Liver (tissue), 9 donors: ENCODE data around the gene DDX52. TPM values are rescaled to one million over a fixed set of nuclear protein-coding genes. Genes with fewer than 3 reads are reported as not detected.

Experiments used
- DNase-seq: peaks from one replicate; pipeline ENCODE4 v3.0.0-alpha.2; 2017; ENCODE audit warnings: low spot score
- H3K27ac ChIP-seq, 2 donors: one replicate each; pipeline ENCODE4 v1.7.0; 2013; ENCODE audit warnings: inconsistent platforms in 2 of 2, low read length in 2 of 2, control low read depth in 1 of 2, low read depth in 1 of 2, mild to moderate bottlenecking in 1 of 2
- H3K27me3 ChIP-seq, 4 donors: one replicate each; pipeline versions ENCODE4 v1.6.1 to v1.7.0; 2013; ENCODE audit warnings: low read length in 3 of 4, inconsistent platforms in 1 of 4, mild to moderate bottlenecking in 1 of 4, moderate library complexity in 1 of 4; ENCODE audit not compliant: control insufficient read depth in 4 of 4, insufficient read depth in 4 of 4
- H3K36me3 ChIP-seq, 4 donors: one replicate each; pipeline versions ENCODE4 v1.6.1 to v1.7.0; 2013; ENCODE audit warnings: low read length in 3 of 4, mild to moderate bottlenecking in 3 of 4, low read depth in 1 of 4, moderate library complexity in 1 of 4; ENCODE audit not compliant: control insufficient read depth in 4 of 4, insufficient read depth in 3 of 4
- H3K4me1 ChIP-seq, 4 donors: one replicate each; pipeline versions ENCODE4 v1.6.1 to v1.7.0; 2013; ENCODE audit warnings: low read length in 3 of 4, mild to moderate bottlenecking in 3 of 4, moderate library complexity in 1 of 4; ENCODE audit not compliant: control insufficient read depth in 4 of 4, insufficient read depth in 4 of 4
- H3K4me3 ChIP-seq, 3 donors: one replicate each; pipeline versions ENCODE4 v1.6.1 to v1.7.0; 2013; ENCODE audit warnings: low read length in 3 of 3, control low read depth in 1 of 3, low read depth in 1 of 3, mild to moderate bottlenecking in 1 of 3
- H3K9ac ChIP-seq, 2 donors: one replicate each; pipeline ENCODE4 v1.7.0; 2013; ENCODE audit warnings: low read length in 2 of 2, mild to moderate bottlenecking in 2 of 2, moderate library complexity in 2 of 2, control low read depth in 1 of 2, low read depth in 1 of 2
- H3K9me3 ChIP-seq, 4 donors: one replicate each; pipeline versions ENCODE4 v1.6.1 to v1.7.0; 2013; ENCODE audit warnings: low read length in 3 of 4; ENCODE audit not compliant: control insufficient read depth in 4 of 4
- EGR1 ChIP-seq, 2 donors: IDR thresholded peaks; 2 replicates each; pipeline ENCODE4 v1.6.1; 2016 to 2018; ENCODE audit warnings: antibody characterized with exemption in 2 of 2, low read depth in 2 of 2
- FOXA1 ChIP-seq: IDR thresholded peaks from 2 replicates; pipeline ENCODE4 v1.6.1; 2016; ENCODE audit warnings: antibody characterized with exemption
- FOXA2 ChIP-seq: IDR thresholded peaks from 2 replicates; pipeline ENCODE4 v1.6.1; 2016; ENCODE audit warnings: antibody characterized with exemption
- GABPA ChIP-seq, 2 donors: IDR thresholded peaks in 1 of 2; conservative IDR thresholded peaks in 1 of 2; 2 replicates each; pipeline ENCODE4 v1.6.1; 2016; ENCODE audit warnings: antibody characterized with exemption in 2 of 2, mild to moderate bottlenecking in 1 of 2, moderate library complexity in 1 of 2
- HNF4G ChIP-seq: IDR thresholded peaks from 2 replicates; pipeline ENCODE4 v1.6.1; 2016; ENCODE audit warnings: antibody characterized with exemption
- JUND ChIP-seq, 2 donors: IDR thresholded peaks; 2 replicates each; pipeline ENCODE4 v1.6.1; 2016; ENCODE audit warnings: antibody characterized with exemption in 2 of 2
- NR2F2 ChIP-seq: IDR thresholded peaks from 2 replicates; pipeline ENCODE4 v1.6.1; 2016; ENCODE audit warnings: antibody characterized with exemption
- RAD21 ChIP-seq, 2 donors: IDR thresholded peaks; 2 replicates each; pipeline ENCODE4 v1.6.1; 2016; ENCODE audit warnings: antibody characterized with exemption in 2 of 2, mild to moderate bottlenecking in 2 of 2
- SP1 ChIP-seq: IDR thresholded peaks from 2 replicates; pipeline ENCODE4 v1.6.1; 2018; ENCODE audit warnings: antibody characterized with exemption, mild to moderate bottlenecking
- TAF1 ChIP-seq: conservative IDR thresholded peaks from 2 replicates; pipeline ENCODE4 v1.6.1; 2016; ENCODE audit warnings: antibody characterized with exemption, mild to moderate bottlenecking
- YY1 ChIP-seq: IDR thresholded peaks from 2 replicates; pipeline ENCODE4 v1.6.1; 2016; ENCODE audit warnings: antibody characterized with exemption, mild to moderate bottlenecking
- WGBS: extraction: QIAGEN DNeasy Blood & Tissue Kit; methylation state at CpG from one replicate; pipeline ENCODE4 v1.1.7; 2013; 5-methylcytosine and 5-hydroxymethylcytosine counted together
- polyA plus RNA-seq, 2 donors: library from polyadenylated mRNA; stranded (reverse) in 1 of 2; unstranded in 1 of 2; fragments of 200-250 nt in 1 of 2; fragments of >200 nt in 1 of 2; fragmentation: Nextera tagmentation in 1 of 2; extraction: Ambion mirVana in 1 of 2; gene quantifications; one replicate each; pipeline versions ENCODE4 v1.2.1 to v1.2.3, GENCODE V29; 2013 to 2015
- total RNA-seq, 2 donors: library from RNA; depleted of rRNA; stranded (reverse); fragments of >200 nt; gene quantifications; one replicate each; pipeline ENCODE4 v1.2.3, GENCODE V29; 2014
- TF ChIP-seq, protein P1 (sequence below): IDR thresholded peaks from 2 replicates; pipeline ENCODE4 v1.6.1; 2016; ENCODE audit warnings: antibody characterized with exemption
- TF ChIP-seq, protein P2 (sequence below): fragments of 150-350 bp; IDR thresholded peaks from 2 replicates; pipeline ENCODE4 v1.5.1; 2017; ENCODE audit warnings: improper control_type of control experiment, low read depth, low read length; ENCODE audit not compliant: missing input control
- TF ChIP-seq, protein P3 (sequence below): IDR thresholded peaks from 2 replicates; pipeline ENCODE4 v1.6.1; 2016; ENCODE audit warnings: antibody characterized with exemption, mild to moderate bottlenecking
- TF ChIP-seq, protein P4 (sequence below): IDR thresholded peaks from 2 replicates; pipeline ENCODE4 v1.6.1; 2016; ENCODE audit warnings: antibody characterized with exemption
- TF ChIP-seq, protein P5 (sequence below): IDR thresholded peaks from 2 replicates; pipeline ENCODE4 v1.6.1; 2016; ENCODE audit warnings: antibody characterized with exemption
- donor health status: healthy.
- donor health status: healthy.
- donor health status: healthy.
- donor health status: healthy.
- donor health status: healthy.

Gene DDX52
- total and polyA plus RNA-seq, 4 donors = 4.6 to 14.1 (median 11.6) TPM

DNA sequence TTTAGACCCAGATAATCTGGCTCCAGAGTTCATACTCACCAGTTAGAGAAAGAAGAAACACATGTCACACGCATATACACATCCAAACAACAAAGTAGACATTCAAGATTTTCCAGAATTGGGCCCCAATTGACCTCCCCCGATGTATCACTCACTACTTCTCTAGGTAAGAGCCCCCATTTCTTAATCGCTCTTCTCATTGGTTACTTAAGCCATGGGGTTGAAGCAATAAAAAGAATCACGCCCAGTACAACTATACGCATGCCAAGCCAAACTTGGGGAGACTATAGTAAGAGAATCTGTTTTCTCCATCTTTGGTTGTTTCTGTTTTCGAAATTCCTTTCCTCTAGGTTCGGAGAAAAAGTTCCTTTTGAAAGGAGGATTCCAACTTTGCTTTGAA lies 565 bp downstream of the DDX52 start:
- Histone ChIP-seq H3K4me3 (peak overlapping the region; percentile 81 to 90 (median 90)), H3K4me1 (peaks cover 3 to 15% (median 11%) of the 10 kb centered on the region in 4 donors), H3K36me3 (peaks cover 0 to 19% (median 5%) of the 10 kb centered on the region in 4 donors), H3K27me3 (no peaks in the 10 kb centered on the region), H3K27ac (peak overlapping the region; percentile 82 to 84), H3K9me3 (no peaks in the 10 kb centered on the region), H3K9ac (peak overlapping the region; percentile 85 to 90)
- DNase-seq = no peak
- under 1% methylated on average over 7 of the region's 7 CpGs for WGBS
- TF ChIP-seq, protein P1, sequence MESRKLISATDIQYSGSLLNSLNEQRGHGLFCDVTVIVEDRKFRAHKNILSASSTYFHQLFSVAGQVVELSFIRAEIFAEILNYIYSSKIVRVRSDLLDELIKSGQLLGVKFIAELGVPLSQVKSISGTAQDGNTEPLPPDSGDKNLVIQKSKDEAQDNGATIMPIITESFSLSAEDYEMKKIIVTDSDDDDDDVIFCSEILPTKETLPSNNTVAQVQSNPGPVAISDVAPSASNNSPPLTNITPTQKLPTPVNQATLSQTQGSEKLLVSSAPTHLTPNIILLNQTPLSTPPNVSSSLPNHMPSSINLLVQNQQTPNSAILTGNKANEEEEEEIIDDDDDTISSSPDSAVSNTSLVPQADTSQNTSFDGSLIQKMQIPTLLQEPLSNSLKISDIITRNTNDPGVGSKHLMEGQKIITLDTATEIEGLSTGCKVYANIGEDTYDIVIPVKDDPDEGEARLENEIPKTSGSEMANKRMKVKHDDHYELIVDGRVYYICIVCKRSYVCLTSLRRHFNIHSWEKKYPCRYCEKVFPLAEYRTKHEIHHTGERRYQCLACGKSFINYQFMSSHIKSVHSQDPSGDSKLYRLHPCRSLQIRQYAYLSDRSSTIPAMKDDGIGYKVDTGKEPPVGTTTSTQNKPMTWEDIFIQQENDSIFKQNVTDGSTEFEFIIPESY = no peak
- no peak for TF ChIP-seq NR2F2
- TF ChIP-seq FOXA2 = no peak
- TF ChIP-seq SP1 = no peak

DNA sequence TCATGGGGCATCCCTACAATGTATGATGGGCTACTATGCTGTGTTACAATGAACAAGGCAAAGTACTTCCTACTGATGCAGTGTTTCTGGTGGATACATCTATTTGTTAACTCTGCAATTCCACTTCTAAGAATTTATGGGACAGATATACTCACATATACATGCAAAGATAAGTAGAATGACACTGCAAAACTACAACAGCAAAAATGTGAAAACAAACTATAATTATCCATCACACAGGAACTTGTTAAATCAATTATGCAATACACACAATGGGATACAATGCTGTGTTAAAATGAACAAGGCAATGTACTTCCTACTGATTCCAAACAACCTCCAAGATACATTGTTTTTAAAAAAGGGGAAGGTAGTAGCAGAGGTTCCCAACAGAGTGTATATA lies 3.2 kb downstream of the DDX52 start:
- TF ChIP-seq, protein P2, sequence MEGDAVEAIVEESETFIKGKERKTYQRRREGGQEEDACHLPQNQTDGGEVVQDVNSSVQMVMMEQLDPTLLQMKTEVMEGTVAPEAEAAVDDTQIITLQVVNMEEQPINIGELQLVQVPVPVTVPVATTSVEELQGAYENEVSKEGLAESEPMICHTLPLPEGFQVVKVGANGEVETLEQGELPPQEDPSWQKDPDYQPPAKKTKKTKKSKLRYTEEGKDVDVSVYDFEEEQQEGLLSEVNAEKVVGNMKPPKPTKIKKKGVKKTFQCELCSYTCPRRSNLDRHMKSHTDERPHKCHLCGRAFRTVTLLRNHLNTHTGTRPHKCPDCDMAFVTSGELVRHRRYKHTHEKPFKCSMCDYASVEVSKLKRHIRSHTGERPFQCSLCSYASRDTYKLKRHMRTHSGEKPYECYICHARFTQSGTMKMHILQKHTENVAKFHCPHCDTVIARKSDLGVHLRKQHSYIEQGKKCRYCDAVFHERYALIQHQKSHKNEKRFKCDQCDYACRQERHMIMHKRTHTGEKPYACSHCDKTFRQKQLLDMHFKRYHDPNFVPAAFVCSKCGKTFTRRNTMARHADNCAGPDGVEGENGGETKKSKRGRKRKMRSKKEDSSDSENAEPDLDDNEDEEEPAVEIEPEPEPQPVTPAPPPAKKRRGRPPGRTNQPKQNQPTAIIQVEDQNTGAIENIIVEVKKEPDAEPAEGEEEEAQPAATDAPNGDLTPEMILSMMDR = no peak
- TF ChIP-seq, protein P3, sequence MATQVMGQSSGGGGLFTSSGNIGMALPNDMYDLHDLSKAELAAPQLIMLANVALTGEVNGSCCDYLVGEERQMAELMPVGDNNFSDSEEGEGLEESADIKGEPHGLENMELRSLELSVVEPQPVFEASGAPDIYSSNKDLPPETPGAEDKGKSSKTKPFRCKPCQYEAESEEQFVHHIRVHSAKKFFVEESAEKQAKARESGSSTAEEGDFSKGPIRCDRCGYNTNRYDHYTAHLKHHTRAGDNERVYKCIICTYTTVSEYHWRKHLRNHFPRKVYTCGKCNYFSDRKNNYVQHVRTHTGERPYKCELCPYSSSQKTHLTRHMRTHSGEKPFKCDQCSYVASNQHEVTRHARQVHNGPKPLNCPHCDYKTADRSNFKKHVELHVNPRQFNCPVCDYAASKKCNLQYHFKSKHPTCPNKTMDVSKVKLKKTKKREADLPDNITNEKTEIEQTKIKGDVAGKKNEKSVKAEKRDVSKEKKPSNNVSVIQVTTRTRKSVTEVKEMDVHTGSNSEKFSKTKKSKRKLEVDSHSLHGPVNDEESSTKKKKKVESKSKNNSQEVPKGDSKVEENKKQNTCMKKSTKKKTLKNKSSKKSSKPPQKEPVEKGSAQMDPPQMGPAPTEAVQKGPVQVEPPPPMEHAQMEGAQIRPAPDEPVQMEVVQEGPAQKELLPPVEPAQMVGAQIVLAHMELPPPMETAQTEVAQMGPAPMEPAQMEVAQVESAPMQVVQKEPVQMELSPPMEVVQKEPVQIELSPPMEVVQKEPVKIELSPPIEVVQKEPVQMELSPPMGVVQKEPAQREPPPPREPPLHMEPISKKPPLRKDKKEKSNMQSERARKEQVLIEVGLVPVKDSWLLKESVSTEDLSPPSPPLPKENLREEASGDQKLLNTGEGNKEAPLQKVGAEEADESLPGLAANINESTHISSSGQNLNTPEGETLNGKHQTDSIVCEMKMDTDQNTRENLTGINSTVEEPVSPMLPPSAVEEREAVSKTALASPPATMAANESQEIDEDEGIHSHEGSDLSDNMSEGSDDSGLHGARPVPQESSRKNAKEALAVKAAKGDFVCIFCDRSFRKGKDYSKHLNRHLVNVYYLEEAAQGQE = no peak
- TF ChIP-seq RAD21 (IDR thresholded peaks at IDR 0.05) = no peak
- no peak for TF ChIP-seq HNF4G
- TF ChIP-seq, protein P4, sequence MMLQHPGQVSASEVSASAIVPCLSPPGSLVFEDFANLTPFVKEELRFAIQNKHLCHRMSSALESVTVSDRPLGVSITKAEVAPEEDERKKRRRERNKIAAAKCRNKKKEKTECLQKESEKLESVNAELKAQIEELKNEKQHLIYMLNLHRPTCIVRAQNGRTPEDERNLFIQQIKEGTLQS = no peak
- no peak for TF ChIP-seq EGR1 (IDR thresholded peaks at IDR 0.05; ENCODE audit: low read depth in 2 of 2)
- no peak for TF ChIP-seq NR2F2
- no peak for TF ChIP-seq FOXA1
- no peak for TF ChIP-seq JUND (IDR thresholded peaks at IDR 0.05)
- no peak for TF ChIP-seq YY1
- TF ChIP-seq TAF1 = no peak
- no peak for TF ChIP-seq SP1
- no peak for TF ChIP-seq GABPA (IDR thresholded peaks at IDR 0.05 in 1 of 2, conservative IDR thresholded peaks at IDR 0.05 in 1 of 2)
- TF ChIP-seq, protein P5, sequence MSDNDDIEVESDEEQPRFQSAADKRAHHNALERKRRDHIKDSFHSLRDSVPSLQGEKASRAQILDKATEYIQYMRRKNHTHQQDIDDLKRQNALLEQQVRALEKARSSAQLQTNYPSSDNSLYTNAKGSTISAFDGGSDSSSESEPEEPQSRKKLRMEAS = no peak
- no peak for TF ChIP-seq FOXA2
- no peaks in the 10 kb centered on the region for H3K27me3 ChIP-seq
- H3K4me3 ChIP-seq = no peak overlapping the region
- H3K9ac ChIP-seq = no peak overlapping the region
- no peaks in the 10 kb centered on the region for H3K9me3 ChIP-seq
- DNase-seq = no peak
- peaks cover 3 to 15% (median 11%) of the 10 kb centered on the region in 4 donors for H3K4me1 ChIP-seq
- H3K36me3 ChIP-seq = peaks cover 4 to 25% (median 10%) of the 10 kb centered on the region in 4 donors
- no peak overlapping the region for H3K27ac ChIP-seq
